Heart left ventricle (tissue), 13 donors: ENCODE data around the gene MYMX.

Source experiments
- CTCF ChIP-seq, 12 donors: fragments of 200-600 bp; sonication (generic) in 4 of 12; IDR thresholded peaks; one replicate each; pipeline versions ENCODE4 v1.5.0 to v1.8.0; 2018 to 2022; ENCODE audit warnings: antibody characterized with exemption in 12 of 12, mild to moderate bottlenecking in 5 of 12
- POLR2A ChIP-seq, 2 donors: fragments of 450-650 bp; IDR thresholded peaks; one replicate each; pipeline ENCODE4 v1.6.1; 2017; ENCODE audit warnings: antibody characterized with exemption in 2 of 2, mild to moderate bottlenecking in 2 of 2, moderate library complexity in 2 of 2
- donor health status: ischemic (EF 13 %, LVEDD 7.1; RV severe dilation, severe dysfunction).
- donor health status: DM: no; HTN: yes; CAD: no.
- donor health status: DM: no; HTN: no; CAD: no.
- donor health status: ischemic (EF 25% LVEDD 6.9; RV normal size, moderate dysfunction).
- donor health status: ischemic (EF 25% LVEDD 5.7; RV mildly dilated, moderate dysfunction).
- donor health status: ischemic (EF 35%, LVEDD 5.7; RV mildly dilated, moderate dysfunction).
- donor health status: nonischemic (EF 11% LVEDD 7.7; RV severe dilation, severe dysfunction).
- donor health status: DM: yes; HTN: yes; CAD: no.
- donor health status: PGD.
- donor health status: ischemic (EF 29% LVEDD 5.4; RV normal size, mild dysfunction).
- donor health status: nonischemic (EF 23%, LVEDD 6.1; RV moderate dilation, normal function).

GRCh38 chr6:44260451-44261297, 43.9 kb downstream of the MYMX start:
- TF ChIP-seq CTCF (IDR thresholded peaks at IDR 0.05) (no peak), POLR2A (IDR thresholded peaks at IDR 0.05) (no peak)
